NOMO-1 treated with DMSO at 0.1 percent for 48 hours (cell line): Measurements from ENCODE around the gene JAKMIP3.
A peak's percentile ranks its signal among the peaks of the same experiment; 100 is the strongest.

ENCODE experiments used
- DNase-seq: peaks from one replicate; lab custom pipeline; 2025; ENCODE audit not compliant: unreplicated experiment; lab: John Stamatoyannopoulos, UW

JAKMIP3 gene

DNA sequence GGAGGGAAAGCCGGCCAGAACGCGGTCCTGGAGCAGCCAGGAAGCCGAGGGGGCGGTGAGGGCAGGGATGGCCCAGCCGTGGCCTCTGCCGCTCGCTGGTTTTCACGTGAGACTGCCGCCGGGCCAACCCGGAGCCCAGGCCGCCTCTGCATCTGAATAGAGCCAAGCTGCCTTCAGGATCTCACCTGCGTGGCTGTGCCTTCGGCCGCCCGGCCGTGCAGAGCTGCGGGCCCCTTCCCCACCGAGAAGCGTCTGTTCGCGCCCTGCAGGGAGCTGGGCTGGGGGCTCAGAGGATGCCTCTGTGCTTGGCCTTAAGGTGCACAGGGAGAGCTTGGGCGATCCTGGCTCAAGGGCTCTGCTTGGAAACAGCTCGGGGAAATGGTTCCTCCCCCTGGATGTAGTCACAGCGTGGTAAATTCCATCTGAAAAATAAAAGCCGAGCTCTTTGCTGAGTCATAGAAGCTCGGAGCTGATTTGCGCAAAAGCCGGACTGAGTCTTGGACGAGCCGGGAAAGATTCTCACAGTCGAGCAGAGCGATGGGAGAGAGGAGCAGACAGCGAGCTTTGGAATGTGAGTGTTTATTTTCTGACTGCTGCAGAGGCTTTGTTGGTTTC lies at the start of gene JAKMIP3:
TSS of gene JAKMIP3 (plus strand) at position 456 of the 615 bp plus-strand sequence. CDS start 38,863 bp downstream, outside the sequence.
- no peak for DNase-seq

DNA sequence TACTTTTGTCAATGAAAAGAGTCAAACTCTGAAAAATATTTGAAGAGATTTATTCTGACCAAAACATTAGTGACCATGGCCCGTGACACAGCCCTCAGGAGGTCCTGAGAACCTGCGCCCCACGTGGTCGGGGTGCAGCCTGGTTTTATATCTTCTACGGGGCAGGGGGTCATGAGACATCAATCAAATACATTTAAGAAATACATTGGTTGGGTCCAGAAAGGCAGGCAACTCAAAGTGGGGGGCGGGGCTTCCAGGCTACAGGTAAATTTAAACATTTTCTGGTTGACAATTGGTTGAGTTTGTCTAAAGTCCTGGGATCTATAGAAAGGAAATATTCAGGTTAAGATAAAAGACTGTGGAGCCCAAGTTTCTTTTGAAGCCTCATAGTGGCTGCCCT lies 49.2 kb upstream of the JAKMIP3 start:
- no peak for DNase-seq

DNA sequence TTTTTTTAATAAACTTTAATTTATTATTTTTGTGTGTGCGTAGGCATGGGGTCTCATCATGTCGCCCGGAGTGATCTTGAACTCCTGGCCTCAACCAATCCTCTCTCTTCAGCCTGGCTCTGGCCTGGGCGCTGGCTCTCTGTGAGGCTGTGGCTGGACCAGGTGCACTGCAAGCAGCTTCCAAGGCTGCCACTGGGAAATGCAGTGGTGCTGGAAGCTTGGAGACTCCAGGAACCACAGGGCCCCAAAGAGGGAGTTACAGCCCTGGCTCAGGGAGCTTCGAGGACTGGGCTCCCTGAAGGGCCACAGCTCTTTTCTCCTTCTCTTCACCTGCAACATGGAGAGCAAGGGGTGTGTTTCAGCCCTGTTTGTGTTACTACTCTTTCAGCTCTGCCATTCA lies 47.3 kb upstream of the JAKMIP3 start:
- DNase-seq = no peak

DNA sequence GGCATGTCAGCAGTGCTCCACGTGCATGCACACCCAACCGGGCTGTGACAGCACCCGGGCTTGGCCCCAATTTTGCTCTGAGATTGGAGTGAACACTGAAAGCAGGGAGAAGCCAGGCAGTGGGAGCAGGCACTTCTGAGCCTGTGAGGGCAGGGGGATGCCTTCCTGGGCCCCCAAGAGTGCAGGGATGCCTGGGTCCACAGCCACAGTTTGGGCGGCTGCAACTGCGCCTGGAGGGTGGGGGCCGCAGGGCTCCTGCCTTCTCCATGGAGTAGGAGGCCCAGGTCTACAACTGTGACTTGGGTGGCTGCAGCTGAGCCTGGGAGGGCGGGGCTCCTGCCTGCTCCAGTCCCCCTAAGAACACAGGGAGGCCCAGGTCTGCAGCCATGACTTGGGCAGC lies 46.4 kb upstream of the JAKMIP3 start:
- DNase-seq = no peak

DNA sequence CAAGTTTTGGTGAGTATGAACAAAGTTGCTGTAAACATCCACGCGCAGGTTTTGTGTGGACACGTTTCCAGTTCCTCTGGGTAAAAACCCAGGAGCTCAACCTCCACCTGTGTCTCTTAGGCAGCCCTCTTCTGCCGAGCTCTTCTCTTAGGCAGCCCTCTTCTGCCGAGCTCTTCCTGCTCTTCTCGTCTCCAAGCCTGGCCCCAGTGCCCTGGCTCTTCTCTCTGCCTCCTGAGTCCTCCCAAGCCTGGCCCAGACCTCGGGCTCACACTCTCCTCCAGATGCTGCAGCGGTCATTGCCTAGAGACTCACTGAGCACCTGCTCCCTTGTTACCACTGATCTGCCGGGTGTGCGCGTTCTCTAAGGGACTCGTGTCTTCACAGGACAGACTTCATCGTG lies 45.3 kb upstream of the JAKMIP3 start:
- no peak for DNase-seq

DNA sequence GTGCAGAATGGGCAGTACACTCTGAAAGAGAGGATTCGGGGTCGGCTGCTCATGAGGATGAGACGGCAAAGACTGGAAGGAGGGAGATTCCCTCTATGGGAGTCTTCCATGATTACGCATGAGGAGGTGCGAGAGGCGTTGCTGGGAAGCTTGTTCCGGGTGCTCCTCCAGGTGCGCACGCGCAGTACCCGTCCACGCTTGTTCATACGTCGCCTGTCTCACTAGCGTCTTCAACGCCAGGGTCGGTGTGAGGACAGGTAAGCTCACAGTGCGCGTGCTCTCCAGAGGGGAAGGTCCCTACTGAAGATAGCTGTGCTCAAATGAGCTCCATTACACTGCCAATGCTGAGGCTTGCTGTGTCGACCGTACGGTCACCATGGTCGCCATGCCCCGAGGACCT lies 44.7 kb upstream of the JAKMIP3 start:
- DNase-seq = no peak

DNA sequence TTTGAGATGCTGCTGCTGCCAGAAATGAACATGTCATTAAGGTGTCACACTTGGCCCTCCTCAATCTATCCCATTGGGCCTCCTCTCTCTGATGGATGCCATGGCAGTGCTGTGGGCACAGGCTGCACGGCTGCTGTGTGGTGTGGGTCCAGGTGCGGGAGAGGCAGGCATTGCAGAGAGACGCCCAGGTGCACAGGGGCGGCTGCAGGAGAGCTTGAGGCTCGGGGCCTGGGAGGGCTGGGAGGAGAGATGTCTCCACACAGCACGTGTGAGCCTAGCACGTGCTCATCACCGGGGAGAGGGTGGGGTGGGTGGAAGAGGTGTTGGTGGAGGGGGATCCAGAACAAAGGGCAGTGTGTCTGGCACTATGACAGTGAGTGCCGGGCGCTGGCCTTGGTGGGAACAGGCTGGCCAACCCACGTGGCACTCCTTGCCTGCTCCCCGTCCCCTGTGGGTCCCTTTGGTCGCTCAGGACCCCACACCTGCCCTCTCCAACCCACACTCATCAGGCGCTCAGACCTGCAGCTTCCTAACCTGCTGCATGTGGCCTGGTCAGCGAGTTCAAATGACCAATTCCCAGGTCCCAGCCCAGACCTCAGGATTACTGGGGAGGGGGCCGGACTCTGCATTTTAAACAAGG lies 44.1 kb upstream of the JAKMIP3 start:
- DNase-seq = no peak

DNA sequence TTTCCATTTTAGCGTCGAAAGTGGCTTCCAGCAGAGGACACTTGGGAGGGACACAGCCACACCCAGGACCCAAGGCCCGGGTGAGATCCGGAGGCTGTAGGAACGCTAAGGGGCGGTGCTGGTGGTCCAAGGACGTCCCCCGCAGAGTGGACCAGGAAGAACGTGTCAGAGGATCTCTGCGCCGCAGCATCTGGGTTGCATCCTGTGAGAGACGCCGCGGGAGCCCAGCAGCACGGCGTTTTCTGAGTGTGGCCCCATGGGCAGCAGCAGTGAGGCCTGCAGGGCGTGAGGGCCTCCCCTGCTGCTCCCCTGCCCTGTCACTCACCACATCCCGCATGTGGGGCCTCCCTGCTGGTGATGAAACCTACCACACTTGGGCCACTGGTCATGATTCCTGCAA lies 43.5 kb upstream of the JAKMIP3 start:
- DNase-seq = no peak

DNA sequence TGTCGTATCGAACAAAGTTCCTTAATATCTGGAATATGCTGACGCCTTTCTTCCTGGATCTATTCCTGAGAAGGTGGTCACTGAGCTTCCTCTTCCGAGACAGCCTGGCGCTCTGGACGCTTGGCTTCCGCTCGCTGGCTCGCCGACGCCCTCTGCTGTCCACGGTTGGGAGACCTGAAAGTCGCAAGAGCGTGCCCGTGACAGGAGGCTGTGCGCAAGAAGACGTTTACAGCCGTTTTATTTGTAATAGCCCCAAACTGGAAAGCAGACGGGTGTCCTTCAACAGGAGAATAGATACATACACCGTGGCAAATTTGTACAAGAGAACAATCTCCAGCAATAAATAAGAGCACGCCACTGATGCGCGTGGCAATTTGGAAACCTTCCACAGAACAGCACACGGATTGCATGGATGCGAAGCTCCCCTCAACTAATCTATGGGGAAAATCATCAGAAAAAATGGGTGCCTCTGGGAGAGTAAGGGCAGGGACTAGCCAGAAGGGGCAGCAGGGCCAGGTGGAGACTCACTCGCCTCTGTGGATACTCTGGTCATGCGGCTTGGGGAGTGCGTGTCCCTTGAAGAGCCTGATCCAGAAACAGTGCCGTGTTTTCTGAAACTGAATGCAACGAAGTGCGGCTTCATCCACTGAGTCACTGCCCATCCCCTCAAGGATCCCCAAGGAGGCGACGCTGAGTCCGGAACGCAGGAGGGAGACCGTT lies 42.5 kb upstream of the JAKMIP3 start:
- DNase-seq = peak; percentile 71

DNA sequence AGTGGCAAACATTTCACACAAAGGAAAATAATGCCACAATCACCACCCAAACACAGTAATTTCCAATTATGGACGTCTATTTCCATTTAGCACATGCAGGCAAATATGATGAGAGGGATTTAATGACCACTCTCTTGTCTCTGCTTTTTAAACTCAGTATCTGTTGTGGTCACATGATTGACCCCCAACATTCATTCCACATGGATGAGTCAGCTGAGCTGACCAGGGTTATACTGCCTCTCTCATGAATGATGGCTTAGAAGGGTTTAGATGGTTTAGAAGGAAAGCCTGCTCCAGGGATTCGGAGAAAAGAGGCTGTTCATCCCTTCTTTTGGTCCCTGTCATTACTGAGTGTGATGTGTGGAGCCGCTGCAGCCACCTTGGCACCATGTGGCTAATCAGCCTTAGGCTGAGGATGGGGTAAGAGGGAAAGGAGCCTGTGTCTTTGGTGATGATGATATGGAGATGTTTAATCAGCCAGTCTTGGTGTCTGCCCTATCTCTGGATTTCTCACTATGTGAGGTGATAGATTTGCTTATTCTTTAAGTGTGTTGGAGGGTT lies 38.2 kb upstream of the JAKMIP3 start:
- no peak for DNase-seq

DNA sequence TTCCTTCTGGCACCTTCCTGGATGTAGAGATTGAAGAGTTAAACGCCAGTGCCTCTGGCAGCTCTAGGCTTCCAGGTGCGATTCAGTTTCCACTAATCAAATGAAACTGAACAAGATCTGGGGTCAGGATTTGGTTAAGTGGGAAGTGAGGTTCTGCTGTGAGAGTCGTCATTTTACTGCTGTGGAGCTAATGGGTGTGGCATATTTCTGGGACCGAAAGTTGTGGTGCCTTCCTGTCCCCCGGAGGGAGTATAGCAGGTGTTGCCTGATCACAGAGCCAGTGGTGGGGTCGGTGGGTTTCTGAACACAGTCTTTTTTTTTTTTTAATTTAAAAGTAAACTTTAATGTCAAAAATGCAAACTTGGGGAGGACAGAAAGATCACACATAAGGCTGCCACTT lies 37.0 kb upstream of the JAKMIP3 start:
- DNase-seq = no peak

DNA sequence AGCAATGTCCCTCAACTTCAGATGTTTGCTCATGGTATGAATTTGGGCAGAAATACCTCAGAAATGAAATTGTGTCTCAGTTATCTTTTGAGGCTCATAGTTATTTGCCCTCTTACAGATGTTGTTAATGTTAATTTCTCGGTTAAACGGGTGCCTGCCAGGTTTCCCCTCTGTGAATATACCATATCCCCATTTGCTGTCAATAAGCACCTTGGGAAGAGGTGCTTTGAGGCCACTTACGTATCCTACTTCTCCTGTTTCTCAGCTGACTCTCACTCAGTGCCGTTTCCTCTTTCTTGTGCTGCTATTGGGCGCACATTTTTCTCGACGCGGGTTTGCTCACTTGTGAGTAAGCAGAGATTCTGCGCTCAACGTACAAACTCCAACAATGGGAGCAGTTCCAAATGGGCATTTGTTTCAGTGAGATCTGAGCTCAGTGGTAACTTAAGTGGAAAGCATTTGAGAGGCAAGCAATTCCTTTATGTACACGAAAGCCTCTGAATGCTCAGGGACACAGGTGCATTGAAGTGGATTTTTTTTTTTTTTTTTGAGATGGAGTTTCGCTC lies 34.8 kb upstream of the JAKMIP3 start:
- no peak for DNase-seq

DNA sequence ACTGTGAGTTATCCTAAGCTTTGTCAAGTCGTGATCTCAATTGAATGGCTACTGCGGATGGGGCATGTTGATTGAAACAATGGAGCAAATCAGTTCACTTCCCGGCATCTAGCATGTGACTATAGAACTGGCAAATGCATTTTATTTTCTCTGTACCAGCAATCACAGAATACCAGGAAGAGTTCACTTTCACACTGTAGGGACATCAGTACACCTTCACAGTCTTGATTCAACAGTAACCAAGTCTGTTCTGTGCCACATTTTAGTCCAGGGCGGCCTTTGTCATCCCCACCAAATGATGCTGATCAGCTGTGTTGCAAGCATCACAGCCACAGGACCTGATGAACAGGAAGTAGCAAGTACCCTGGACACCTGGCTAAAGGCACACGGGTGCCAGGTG lies 32.1 kb upstream of the JAKMIP3 start:
- no peak for DNase-seq

DNA sequence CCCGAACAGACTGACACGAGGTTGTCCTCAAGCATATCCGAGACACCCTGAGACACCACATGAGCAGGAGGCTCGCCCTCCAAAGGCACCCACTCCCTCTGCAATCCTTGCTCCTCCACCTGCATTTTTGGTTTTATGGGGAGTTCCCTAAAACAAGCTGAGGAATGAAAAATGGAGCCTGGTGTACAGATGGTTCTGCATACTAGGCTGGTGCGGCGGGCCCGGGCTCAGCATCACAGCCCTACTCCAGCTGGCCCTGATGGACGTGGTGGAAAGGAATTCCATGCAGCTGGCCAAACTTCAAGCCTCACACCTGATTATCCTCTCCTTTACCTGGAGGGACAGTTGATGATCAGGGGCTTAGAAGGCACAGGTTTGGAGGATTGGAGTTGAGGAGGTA lies 30.3 kb upstream of the JAKMIP3 start:
- no peak for DNase-seq

DNA sequence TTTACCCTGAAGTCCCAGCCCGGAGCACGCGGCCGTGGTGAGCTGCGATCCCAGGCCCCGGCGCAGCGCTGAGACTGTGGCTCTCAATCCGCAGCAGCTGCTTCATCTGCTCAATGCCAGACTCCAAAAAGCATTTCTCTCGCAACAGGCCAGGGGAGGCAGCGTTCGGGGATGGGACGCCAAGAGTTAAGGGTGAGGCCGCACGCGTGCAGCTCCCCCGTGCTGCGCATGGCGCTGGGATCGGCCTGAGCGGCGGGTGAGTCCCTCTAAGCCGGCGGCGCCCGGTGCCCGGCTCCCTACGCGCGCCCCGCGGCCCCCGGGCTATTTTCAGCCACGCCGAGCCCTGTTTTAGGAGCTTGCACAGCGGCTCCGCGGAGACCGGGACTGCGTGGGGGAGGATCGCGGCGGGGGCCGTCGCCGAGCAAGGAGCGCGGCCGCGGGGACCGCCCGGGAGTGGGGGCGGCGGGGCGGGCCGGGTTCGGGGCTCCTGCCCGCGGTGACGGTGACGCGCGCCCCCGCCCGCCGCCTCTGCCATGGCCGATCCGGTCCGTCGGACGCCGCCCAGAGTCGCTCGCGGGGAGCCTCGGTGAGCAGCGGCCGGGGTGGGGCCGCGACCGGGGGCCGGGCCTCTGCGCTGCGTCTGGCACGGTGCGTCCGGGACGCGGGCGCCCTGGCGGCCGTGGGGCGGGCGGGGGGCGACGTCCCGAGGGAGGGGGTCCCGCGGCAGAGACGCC lies 29.4 kb upstream of the JAKMIP3 start:
- no peak for DNase-seq

DNA sequence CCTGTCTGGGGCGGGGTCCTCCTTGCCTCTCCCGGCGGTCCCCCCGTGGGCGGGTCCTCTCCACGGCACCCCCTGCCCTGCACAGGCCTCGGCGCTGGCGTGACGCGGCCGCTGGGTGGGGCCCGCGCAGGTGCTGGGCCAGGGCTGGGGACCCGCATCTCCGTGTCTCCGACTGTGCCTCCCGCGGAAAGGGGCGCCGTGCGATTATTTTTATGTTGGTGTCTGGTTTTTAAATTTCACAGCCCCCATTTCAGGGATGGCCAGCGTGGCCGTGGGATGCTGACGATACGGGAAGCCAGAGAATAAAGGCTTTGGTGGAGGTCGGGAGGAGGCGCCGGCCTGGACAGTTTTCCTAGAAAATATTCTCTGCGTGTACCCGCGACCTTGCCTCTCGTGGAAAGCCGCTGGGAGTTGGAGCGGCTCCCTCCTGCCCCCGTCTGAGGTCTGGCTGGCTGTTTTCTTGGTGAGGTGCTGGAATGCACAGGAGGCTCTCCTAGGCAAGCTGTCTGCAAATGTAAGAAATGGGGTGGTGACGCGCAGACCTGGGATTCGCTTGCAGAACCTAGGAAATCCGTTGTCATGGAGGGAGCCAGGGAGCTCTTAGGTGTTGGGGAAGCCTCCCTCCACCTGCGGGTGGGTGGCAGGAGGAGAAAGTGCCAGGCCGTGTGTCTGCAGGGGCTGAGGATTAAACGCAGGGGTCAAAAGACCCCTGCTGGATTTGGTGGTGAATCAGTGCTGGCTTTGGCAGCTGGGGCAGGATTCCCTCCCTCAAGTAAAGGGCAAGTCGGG lies 28.7 kb upstream of the JAKMIP3 start:
- DNase-seq = no peak

DNA sequence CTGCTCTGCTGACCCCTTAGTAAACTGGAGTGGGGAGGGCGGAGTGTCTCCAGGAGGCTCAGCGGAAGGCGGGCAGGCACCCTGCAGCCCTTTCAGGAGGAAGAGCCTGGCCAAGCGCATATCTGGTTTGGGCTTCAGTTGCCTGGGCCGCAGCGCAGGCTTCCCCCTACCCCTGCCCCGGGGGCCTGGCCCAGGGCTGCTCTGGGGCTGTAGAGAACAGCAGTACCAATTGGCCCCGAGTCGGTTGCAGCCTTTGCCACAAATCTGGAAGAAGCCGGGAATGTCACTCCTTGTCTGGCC lies 28.1 kb upstream of the JAKMIP3 start:
- no peak for DNase-seq

DNA sequence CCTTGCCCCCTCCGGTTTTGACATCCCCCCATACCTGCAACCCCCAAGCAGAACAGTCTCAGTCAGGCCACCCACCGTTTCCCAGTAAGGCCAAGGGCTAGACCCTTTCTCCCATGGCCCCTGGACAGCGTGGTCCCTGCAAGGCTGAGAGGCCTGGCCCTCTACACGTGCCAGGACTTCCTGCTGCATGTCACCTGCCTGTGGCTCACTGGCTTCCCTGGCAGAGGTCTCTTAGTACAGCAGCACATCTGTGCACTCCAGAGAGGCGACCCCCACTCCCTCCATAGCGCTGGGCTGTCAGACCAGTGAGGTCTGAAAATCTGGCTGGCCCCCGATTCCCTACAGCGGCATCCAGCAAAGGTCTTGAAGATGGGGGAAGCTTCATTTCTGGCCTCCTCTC lies 26.4 kb upstream of the JAKMIP3 start:
- no peak for DNase-seq

DNA sequence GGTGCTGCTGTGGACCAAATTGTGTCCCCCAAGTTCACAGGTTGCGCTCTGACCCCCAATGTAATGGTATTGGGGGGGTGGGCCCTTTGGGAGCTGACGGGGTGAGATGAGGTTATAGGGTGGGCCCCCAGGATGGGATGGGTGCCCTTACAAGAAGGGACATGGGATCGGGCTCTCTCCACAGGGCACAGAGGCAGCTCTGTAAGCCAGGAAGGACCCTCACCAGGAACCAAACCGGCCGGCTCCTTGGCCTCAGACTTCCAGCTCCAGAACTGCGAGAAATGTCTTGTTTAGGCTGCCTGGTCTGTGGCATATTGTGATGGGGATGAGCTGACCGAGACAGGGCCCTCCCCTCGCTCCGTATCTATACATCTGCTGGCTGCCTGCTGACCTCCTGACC lies 25.7 kb upstream of the JAKMIP3 start:
- DNase-seq = no peak

DNA sequence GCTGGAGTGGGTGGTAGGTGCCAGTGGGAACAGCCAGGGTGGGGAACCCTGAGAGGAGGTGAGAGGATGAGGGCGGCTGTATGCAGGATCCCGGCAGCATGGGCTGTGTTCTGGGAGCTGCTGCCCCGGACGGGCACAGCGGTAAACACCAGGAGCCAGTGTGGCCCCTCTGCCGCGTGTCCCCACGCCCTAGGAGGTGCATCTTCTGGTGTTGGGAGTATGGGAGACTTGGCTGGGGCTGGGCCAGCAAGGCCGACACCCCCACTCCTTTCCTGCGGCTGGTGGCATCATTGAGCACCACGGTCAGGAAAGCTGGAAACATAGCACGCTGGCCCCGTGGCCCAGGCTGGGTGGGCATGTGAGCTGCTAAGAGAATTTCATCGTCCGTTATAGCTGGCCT lies 24.4 kb upstream of the JAKMIP3 start:
- no peak for DNase-seq
